Stimulated activated CD4-positive, alpha-beta T cell treated with anti-CD3 and anti-CD28 coated beads, Interleukin-15, amount 100 ng/mL, for 24 hours (primary cell): ENCODE measurements around the gene SLC26A3.
A peak's percentile ranks its signal among the peaks of the same experiment; 100 is the strongest.

ENCODE experiments used
- DNase-seq: peaks from one replicate; pipeline ENCODE4 v3.0.0-alpha.2; 2020

Gene SLC26A3

DNA sequence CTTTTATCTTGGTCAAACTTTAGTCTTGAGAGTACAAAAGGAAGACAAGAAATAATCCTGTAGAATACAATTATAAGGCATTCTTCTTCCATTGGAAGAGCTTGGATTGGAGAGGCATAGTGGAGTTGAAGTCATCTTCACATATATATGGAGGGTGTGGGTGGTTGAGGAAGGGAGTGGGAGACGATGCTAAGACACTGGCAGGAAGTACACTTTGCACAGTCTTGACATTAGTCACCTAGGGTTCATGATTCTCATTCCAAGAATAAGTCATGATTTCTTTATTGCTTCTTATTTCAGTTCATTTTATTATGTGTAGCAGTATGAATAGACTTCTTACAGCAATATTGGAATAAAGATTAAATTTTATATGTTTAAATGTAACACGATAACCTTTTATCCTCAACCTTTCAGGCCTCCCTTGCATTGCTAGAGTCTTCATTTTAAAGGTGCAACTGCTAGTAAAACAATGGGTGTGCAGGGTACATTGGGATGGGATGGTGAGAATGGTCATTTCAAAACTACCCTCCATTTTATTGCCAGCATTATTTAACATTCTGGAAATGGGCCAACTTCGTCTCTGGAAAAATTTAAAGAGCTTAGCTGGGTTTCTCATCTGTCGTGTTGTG is 12.3 kb upstream of the SLC26A3 start:
- peak; percentile 43 for DNase-seq

DNA sequence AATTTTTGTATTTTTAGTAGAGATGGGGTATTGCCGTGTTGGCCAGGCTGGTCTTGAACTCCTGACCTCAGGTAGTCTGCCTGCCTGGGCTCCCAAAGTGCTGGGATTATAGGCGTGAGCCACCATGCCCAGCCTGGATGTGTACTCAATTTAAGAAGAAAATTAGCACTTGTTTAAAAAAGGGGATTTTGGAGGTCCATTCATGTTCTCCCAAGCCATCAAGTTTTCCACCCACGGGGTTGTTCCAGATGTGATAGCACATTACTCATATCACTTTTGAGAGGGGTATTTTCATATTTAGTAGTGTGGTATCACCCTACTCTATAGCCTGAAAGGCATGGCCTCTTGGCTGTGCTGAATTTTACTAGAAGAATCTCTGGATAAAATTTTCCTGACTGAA is 10.5 kb upstream of the SLC26A3 start:
- DNase-seq, result peak; percentile 68

DNA sequence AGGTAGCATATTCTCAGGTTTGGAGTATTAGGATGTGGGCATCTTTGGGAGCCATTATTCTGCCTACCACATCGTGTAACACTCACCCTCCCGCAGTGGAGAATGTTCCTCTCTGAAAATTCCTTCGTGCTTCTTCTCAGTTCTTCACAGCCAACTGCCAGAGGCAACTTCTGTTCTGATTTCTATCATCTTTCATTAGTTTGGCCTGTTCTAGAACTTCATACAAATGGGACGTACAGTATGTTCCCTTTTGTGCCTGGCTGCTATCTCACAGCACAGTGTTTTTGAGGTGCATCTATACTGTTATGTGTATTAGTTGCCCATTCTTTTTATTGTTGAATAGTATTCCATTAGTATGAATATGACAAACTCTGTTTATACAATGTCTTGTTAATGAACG is 8.9 kb upstream of the SLC26A3 start:
- no peak for DNase-seq

DNA sequence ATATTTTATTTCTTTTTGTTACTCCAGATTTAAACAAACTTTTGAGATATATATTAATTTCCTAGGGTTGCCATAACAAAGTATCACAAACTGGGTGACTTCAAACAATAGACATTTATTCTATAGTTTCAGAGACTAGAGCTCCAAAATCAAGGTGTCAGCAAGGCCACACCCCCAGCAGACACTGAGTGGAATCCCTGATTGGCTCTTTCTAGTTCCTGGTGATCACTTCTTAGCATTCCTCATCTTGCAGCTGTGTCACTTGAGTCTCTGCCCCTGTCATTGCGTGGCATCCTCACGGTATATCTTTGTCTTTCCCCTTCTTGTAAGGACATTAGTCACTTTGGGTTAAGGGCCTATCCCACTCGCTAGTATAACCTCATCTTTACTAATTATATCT is 7.6 kb upstream of the SLC26A3 start:
- peak; percentile 5 for DNase-seq

DNA sequence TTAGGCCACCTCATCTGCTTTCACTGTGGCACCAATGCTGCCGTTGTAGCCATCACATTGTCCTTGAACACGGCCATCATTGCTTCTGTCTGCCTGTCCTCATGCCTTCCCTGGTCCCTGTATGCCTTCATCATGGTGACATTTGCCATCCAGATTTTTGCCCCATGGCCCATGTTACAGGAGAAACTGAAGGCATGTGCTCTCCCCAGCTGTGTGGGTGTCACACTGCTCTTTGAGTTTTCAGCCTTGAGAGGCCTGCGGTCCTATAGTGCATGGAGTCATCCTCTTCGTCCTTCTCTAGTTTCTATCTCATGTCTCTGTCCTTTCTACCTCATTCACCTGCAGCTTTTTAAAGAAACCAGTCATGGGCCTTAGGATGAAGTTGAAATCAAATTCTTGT is 6.2 kb upstream of the SLC26A3 start:
- DNase-seq, result no peak

DNA sequence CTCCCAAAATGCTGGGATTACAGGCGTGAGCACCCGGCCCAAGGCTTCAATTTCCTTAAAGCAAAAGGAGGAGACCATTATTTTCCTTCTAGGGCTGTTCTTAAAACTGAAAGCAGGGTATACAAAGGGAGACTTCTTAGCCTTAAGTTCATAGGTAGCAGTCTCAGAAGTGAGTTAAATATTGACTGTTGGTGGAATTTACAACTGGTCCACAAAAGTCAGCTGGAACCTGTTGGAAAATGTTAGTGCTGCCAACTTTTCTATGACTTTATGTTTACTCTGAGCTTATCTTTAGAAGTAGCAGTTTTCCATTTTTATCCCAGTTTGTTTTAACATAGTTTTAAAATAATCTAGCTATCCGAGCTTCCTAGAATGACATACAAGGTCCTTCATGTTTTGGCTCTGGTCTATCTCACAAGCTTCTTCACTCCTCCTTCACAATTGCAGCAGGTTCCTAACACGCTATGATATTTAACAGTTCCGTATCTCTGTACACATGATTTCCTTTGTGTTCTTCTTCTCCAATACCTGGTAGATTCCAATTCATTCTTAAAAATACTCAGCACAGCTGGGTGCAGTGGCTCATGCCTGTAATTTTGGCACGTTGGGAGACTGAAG is 3.3 kb downstream of the SLC26A3 start:
- DNase-seq, result no peak

DNA sequence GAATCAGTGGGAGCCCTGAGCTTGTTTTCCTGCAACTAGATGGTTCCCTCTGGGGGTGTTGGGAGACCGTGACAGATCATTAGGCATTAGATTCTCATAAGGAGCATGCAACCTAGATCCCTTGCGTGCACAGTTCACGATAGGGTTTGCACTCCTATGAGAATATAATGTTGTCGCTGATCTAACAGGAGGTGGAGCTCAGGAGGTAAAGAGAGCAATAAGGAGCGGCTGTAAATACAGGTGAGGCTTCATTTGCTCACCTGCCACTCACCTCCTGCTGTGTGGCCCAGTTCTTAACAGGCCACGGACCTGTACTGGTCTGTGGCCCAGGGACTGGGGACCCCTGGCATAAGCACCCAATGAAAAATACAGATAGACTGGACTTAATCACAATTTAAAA is 10.7 kb downstream of the SLC26A3 start:
- DNase-seq, result no peak

DNA sequence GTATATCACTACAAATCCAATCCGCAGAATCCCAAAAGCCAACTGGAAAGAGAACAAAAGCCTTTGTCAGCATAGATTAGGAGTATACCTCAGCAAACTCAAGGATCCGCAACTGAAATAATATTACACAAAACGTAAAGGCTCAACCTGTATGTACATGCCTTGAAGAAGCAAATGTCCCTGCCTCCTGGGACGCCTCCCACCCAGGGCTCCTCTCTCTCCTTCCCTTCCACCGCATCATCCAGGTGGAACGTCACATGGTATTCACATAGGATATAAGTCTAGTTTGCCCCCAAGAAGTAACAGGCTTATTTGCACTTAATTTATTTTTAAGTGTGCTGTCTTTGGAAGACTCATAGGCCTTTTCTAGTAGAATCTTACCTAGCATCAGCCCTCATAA is 13.4 kb downstream of the SLC26A3 start:
- DNase-seq, result no peak

DNA sequence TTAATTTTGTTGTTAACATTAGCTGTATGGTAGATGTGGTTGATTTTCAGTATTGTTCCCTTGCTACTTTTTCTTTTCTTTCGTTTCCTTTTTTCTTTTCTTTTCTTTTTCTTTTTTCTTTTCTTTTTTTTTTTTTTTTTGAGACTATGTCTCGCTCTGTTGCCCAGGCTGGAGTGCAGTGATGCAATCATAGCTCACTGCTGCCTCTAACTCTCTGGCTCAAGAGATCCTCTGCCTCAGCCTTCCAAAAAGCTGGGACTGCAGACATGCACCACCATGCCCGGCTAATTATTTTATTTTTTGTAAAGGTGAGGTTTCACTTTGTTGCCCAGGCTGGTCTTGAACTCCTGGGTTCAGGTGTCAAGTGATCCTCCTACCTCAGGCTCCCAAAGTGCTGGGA is 14.4 kb downstream of the SLC26A3 start:
- no peak for DNase-seq

DNA sequence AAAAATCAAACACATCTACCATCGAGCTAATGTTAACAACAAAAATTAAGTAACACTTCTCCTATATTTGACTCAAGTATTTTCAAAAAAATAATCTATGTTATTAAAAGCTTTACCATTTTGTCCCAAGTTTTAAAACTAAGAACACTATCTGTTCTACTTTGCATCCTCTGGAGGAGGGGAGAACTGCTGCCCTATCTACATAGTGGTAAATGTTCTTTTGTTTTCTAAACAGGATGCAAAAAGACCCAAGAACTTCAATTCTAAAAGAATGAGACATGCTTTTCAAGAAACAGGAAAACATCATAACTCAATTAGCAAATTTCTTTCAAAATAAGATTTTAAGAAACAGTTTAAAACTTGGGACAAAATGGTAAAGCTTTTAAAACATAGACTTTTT is 14.8 kb downstream of the SLC26A3 start:
- no peak for DNase-seq

DNA sequence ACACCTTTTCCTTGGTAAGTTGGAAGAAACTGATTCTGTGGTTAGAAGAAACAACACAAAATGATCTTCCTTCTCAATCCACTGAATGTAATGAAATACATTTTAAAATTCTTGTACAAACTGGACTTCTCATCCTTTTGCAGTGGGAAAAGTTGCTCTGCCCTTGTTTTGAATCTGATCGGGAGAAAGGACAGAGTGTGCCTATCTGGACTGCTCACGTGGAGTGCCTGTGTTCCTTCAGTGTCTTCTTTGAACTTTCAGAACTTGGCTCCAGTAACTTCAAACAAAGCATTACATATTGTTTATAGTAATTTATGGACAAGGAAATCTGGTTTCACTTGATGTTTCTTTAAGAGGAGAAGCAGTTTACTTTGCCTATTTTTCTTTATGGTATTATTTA is 17.1 kb downstream of the SLC26A3 start:
- DNase-seq, result no peak

DNA sequence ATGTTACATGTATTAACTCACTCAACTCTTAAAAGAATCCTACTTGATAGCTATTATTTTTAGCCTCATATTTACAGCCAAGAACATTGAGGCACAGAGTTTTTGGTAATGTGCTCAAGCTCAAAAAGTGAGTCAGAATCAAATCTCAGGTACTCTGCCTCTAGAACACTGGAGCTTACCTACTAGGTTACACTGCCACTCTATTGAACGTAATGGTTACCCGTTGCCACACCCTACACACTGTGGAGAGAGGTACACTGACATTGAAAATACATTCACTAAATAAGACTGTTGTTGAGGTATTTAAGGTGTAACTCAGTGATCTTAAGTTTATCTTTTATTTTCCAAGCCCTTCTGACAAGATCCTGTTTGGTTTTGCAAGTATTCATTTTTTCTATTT is 17.9 kb downstream of the SLC26A3 start:
- DNase-seq, result no peak

DNA sequence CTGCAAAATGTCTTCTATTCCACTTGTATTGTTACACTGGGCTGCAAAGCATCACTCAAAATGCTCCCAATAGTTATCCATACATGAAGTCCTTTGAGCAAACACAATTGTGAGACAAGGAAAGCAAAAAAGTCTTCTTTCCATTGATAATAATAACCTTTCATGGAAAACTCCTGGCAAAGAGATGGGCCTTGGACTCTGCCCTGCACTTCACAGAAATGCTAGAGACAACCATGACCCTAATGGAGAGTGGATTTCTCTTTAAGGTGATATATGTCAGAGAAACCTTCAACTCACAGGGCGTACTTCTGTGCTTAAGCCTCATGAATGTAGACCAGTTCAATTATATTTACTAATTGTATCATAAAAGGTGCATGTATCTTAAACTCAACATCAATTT is 19.4 kb downstream of the SLC26A3 start:
- no peak for DNase-seq

DNA sequence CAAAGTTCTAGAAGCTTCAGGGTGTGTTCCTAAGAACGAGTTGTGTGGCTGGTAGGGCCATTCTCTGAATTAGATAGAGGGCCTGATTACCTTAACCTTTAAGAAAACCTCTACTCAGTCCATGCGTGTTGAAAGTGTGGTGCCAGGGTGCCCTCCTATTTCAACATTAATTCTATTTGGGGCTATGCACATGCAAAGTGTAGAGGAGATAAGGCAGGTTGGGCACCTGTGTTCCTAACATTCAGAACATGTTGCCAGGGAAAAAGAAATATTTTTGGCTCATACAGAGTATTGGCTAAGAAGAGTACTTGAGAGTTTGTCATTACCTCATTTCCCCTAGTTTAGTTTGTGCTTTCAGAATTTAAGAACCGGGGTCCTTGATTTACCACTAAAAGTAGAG is 20.6 kb downstream of the SLC26A3 start:
- DNase-seq, result no peak

DNA sequence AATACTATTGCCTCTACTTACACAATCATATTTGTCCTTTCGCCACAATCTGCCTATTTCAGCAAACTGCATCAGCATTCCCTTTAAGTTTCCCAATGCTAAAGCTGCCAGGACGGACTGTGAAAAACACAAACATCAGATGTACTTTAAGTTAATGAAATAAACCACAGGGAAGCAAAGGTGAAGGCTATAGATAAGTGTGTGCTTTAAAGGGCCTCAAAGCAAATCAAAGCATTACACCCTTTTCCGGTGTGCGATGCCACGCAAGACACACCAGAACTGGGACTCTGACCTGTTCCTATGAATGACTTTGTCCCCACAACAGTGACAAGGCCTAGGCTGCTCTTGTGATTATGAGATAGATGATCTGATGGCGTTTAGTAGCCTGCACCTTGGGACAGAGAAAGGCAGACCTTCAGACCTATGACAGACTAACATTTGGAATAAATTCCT is 23.4 kb downstream of the SLC26A3 start:
- DNase-seq, result no peak

DNA sequence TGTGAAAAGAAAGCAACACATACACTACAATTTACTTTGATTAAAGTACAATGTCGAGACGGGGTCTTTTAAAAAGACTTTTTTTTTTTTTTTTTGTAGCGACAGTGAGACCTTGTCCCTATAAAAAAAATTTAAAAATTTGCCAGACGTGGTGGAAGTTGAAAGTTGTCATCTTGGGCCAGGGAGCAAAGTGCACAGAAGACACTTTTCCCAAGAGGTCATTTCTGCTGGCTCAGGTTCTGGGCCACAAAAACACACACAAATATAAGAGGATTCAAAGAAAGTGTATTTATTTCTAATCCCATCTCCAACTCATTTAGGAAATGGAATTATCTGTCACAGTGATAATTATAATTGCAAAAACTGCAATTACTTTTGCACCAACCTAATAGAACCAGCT is 24.7 kb downstream of the SLC26A3 start:
- no peak for DNase-seq

DNA sequence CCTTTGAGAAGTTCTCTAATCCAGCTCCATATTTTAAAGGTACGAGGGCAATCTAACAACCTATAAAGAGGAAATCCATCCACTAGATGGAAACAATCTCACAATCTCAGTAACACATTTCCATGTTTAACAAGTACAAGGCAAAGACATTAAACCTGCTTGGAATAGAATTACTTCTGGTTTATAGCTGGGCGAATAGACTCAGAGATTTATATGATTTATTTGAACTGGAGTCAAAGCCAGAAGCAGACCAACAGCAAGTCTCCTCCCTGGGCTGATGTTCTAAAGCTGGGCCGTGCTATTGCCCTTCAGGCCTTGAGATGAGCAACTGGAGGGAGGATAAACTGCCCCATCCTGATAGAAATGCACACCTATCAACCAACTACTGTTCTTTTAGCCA is 25.3 kb downstream of the SLC26A3 start:
- DNase-seq, result no peak

DNA sequence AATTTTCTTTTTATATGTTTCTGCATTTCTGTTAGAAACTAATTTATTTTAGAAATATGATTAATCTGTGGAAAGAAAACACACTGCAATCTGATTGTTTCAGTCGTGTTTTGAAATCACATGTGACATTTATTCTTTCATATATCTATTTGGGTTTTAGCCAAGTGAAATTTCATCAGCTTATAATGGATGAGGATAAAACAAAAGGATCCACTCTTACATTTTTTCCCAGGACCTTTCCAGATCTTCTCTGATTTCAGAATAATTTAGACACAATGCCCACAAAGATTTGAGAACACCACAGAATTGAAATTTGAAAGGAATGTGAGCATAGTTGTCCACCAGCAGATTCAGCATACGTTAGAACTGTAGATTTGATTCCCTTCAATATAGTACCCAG is 30.0 kb downstream of the SLC26A3 start:
- DNase-seq, result no peak

DNA sequence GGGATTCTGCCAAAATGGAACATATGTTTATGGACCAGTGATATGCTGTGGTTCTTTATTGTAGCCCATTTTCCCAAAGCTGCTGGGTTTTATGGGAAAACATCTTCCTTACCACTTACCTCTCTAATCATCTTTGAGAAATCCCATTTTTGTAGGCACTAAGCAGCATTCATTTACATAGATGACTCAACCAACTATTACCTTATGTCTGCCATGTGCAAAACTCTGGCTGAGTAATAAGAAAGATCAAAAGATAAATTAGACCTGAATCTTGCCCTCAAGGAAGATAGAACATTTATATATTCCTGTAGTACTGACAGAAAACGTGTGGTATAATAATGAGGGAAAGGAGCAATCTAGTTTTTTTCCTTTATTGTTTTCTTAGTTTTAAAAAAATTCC is 34.8 kb downstream of the SLC26A3 start:
- no peak for DNase-seq

DNA sequence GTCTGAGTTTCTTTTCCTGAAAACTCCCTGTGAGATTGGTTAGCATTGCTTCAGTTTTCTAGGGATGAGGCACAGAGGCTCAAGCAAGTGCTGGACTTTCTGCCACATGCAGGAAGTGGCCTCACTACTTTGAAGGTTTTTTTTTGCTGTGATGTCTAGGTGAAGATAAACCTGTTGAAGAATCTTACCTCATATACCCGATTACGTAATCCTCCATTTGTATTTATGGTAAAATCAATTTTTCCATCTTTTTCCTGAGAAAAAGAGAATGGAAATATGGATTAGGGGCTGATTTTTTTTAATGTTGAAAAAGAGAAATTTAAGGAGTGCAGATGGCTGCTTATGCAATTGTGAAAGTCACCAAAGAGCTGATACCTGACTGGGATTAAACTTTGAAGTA is 35.6 kb downstream of the SLC26A3 start:
- DNase-seq, result no peak

DNA sequence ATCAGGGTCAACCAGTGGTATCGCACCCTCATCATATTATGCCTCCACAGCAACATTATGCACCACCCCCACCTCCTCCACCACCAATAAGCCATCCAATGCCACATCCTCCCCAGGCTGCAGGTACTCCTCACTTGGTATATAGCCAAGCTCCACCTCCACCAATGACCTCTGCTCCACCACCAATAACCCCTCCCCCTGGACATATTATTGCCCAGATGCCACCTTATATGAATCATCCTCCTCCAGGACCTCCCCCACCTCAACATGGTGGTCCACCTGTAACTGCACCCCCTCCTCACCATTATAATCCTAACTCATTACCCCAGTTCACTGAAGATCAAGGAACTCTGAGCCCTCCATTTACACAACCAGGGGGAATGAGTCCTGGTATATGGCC is 44.4 kb downstream of the SLC26A3 start:
- DNase-seq, result no peak

DNA sequence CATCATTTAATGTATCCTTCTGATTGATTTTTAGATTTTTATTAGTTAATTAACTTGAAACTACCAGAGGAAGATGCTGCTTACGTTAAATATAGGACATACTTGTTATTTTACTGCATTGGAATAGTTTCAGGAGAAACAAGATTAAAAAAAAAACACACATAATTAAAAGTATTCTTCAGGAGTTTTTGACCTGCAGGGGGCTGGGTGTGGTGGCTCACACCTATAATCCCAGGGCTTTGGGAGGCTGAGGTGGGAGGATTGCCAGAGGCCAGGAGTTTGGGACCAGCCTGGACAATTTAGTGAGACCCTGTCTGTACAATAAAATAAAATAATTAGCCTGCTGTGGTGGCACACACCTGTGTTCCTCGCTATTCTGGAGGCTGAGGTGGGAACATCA is 48.4 kb downstream of the SLC26A3 start:
- DNase-seq, result no peak

DNA sequence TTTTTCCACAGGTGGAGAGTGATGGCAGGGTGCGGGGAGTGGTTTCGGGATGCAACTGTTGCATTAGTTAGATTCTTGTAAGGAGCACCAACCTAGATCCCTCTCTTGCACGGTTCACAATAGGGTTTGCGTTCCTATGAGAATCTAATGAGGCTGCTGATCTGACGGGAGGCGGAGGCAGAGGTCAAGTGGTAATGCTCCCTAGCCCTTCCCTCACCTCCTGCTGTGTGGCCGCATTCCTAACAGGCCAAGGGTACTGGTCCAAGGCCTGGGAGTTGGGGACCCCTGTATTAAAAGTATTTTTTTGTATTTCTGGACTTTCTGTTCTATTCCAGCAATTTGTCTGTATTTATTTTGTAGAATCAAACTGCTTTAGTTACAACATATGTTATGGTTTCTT is 51.9 kb downstream of the SLC26A3 start:
- no peak for DNase-seq

DNA sequence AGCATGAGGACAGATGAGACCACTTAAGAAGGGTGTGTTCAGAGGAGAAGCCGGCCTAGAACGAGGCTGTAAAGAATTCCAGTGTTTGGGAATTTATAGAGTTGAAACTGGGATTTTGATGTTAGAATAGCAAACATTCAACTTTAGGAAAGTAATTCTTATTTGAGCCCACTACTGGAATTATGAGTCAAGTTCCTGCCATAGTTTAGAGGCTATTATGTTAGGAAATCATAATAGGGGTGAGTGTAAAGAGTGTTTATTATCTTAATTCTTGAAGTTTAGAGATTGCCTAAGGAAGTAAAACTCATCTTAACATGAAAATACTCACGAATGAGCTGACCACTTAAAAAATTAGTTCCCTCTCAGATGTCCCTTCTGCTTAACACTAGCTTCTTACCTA is 57.0 kb downstream of the SLC26A3 start:
- no peak for DNase-seq

DNA sequence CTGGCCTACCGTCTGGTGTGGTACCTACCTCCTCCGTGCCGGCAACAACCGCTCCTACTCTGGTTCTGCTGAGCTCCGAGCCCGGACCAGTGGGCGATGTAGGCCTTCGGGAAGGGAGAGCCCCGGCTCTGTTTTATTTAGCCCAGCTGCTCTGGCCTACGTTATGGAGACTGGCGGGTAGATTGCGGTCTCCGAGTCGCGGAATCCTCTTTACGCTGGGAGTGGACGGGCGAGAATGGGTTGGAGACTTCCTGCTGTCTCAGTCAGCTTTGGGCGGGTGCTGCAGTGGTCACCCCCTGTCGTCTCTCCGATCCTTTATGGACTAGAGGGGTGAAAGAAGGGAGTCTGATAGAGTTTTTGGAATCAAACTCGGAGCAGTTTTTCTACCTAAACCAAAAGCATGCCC is 58.7 kb downstream of the SLC26A3 start:
- DNase-seq, result no peak
